Stimulated activated CD4-positive, alpha-beta T cell treated with anti-CD3 and anti-CD28 coated beads, Interleukin-4, amount 100 ng/mL, for 24 hours (primary cell): ENCODE data around the gene POC1A.
"Not testable (repeated sequence)": the region's sequence is repeated elsewhere in the genome, so short reads cannot be mapped to it uniquely, and the experiment has no call there.

Experiments used
- DNase-seq: peaks from one replicate; pipeline ENCODE4 v3.0.0-alpha.2; 2020

POC1A gene

DNA sequence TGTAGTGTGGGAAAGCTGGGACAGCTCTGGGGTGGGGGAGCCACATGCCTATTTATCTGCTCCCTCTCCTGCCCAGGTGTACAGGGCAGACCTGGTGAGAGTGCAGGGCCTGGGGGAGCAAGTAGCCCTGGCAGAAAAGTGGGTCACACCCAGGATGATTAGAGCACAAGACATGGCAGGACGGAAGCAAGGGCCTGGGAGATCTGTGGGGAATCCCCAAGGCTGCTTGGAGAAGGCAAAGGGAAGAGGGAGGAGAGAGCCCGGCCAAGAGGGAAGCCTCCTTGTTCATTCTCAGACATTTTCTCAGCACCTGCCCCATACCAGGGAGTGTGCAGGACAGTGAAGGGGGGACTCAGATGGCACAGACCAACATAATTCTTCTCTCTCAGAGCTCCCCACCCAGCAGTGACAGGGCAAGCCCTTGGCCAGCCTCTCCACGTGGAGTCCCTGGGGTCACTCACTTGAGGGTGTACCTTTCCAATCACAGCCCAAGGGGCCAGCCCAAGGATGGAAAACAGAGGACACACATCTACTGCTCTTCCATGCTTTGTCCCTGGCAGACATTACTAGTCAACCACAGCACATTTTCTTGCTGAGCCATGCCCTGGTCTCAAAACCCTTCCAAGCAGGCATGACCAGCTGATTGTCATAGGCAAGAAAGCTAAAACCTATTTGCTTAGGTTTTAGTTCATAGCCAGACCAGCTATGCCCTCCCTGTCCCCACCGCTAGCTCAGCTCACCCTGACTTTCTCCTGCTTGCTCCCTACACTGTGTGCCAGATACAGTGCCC lies 92.9 kb downstream of the POC1A start:
- no peak for DNase-seq

DNA sequence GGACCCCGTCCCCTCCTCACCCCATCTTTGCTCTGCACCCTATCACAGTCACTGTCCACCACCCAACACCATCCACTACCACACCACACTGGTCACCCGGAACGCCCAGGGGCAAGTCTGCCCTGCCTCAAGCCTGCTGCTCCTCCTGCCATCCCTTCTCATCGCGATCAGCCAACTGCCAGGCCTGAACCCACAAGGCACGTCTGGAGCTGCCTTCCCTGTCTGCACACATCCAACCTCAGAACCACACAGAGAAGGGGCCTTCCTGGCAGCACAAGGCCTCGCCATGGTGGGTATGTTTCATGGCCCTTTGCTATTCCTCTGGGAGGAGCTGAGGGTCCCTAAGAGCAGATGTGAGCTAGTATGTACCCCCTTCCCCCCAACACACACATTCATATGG lies 94.4 kb downstream of the POC1A start:
- DNase-seq, result no peak

DNA sequence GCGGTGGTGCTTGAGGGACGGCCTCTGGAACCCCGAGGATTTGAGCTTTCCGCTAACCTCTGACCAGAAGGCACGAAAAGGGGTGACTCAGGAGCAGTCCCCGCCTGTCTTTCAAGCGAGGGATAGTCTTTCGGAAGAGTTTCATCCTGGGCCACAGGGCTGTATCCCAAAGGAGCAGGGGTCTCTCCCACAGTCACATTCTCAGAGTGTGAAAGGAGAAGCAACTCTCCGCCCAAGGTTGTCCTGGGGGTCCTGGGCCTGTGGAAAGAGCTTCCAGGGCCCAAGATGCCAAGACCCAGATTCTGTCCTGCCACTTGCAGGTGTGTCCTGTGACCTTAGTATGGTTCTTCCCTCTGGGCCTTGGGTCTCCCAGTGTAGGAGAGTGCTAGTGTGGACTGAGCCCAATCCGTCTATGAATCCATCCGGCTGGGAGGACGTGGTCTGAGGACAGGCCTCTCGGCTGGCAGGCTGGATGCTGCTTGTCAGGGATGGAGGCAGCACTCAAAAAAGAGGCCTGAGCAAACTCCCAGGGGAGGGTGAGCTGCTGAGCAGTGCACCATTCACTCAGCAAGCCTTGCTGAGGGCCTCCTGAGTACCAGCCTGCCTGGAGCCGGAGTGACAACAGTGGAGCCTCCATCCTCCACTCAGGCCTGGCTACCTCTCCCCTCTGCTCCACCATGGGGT lies 96.3 kb downstream of the POC1A start:
- no peak for DNase-seq

GRCh38 chr3:52056968-52057811 lies 97.0 kb downstream of the POC1A start:
- peak; percentile 100 for DNase-seq

DNA sequence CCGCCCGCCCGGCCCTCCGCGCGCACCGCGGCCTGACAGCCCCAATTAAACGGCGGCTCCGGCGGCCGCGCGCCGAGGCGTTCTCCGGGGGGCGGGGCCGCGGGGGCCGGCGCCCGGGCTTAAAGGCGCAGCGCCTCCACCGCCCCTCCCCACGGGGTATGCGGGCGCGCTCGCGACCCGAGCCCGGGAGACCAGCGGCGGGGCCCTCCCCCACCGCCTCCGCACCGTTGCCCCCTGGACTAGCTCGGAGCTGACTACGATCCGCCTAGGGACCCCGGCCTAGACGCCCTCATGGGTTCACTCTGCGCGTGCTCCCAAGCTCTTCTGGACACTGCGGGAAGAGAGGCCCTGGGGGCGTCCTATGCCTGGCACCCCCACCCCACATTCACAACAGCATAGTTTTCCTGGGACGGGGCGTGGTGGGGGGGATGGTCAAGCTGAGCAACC lies 97.7 kb downstream of the POC1A start, which contains the start of gene DUSP7:
DUSP7 (minus strand) TSS at position 51 of the 447 bp plus-strand sequence. CDS start 205 bp downstream, outside the sequence.
- DNase-seq, result peak; percentile 68

- DNase-seq, result peak; percentile 43
Observed at GRCh38 chr3:52055537-52056351, 98.5 kb downstream of the POC1A start.

DNA sequence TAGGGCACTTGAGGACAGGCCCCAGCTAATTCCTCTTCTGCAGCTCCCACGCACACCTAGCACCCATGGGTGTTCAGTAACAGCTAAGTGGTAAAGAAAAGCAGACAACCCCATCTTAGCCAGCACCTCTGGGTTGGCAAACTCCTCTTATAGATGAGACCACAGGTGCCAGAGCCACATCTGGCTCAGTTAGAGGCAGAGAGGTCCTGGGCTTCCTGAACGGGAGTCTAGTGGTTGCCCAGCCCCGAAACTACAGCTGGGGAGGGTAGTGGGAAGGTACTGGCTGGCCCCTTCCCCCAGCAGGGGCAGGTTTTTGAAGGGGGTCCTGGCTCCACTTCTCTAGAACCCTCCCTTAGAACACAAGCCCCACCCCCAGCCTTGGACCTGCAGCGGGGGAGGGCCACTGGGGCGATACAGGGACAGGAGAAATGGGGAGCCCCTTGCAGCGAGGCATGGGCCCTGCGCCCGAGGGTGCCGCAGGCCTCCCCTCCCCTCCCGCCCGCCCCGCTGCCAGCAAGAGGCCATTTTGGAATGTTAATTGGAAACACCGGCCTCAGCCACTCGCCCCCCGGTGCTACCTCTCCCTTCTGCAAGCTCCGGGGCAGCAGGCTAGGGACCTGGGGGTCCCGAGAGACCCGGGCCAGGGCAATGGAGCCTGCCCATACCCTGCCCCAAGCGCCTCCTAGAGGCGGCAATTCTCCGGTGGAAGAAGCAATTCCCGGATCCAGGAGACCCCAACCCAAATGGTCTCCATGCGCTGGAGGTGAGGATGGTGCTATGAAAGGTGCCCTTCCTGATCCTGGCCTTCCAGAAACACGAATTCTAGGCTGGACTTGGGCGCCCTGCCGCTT lies 99.3 kb downstream of the POC1A start:
- DNase-seq, result peak; percentile 21

DNA sequence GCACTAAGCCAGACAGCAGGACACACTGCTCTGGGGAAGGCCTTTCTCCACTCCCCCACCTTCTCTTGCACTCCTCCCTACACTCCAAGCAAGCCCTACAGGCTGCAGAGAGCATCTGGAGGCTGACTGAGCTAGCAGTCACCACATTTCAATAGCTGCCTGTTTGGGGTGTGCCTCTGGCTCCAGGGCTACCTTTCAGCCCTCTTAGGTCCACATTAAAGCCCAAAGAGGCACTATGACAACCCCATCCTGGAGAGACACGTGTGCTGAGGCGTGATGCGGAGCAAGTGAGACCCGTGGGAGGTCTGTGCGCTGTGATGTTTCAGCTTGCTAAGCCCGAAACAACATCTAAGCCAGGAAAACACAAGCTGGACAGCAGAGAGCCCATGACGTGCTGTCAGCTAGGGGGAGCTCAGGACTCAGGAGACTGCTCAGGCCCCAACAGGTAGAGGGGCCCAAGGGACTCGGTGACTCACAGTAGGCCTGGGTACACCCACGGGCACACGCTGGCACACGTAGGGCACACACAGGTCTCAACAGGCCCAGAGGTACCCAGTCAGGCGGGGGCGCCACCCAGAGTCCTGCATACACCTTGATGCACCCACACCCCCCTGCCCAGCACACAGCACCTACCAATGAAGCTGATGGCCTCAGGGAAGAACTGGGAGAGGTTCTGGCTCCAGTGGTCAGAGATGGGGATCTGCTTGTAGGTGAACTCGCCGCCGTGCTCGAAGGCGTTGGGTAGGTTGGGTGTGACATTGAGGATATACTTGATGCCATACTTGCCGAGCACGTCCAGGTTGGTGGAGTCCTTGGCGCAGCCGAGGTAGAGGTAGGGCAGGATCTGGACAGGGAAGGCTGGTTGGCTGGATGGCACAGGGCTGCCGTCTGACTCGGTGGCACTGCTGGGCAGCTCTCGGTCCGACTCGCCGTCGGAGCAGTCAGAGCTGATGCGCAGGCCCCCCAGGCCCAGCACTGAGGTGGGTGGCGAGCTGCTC lies 100.6 kb downstream of the POC1A start:
- peak; percentile 49 for DNase-seq

DNA sequence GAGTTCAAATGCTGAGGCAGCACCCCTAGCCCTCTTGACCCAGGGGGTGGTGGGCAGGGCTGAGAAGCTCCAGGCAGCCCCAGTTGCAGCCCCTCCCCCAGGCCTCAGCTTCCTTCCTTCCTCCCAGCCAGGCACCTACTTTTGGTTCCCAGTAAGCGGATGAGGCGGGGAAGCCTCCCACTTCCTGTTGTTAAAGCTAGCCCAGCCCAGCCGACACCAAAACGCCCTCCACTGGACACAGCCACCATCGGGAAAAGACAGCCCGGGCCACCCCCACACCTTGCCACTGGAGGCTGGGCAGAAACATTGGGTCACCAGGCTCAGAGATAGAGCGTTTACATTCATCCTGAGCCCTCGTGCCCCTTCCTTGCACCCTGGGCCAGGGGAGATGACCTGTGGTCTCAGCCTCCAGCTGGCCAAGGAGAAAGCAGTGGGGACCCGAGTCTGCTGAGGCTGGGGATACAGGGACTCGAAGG lies 101.4 kb downstream of the POC1A start:
- DNase-seq, result peak; percentile 49

DNA sequence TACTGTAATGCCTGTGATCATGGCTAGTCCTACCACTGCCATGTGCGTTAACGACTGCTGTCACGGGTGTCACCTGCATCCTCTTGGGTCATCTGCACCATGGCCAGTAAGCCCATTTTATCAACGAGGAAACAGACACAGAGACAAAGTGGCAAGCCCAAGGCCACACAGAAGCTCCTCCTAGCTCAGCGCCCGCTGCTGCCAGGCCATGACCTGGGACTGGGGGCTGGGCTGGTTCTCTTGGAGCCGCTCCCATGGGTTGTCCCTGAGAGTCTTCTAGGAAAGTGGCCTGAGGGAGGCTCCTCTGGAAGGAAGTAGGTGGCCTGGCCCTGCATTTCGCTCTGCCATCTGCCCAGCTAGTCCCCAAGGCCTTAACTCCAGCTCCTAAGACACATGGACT lies 102.8 kb downstream of the POC1A start:
- DNase-seq, result no peak

DNA sequence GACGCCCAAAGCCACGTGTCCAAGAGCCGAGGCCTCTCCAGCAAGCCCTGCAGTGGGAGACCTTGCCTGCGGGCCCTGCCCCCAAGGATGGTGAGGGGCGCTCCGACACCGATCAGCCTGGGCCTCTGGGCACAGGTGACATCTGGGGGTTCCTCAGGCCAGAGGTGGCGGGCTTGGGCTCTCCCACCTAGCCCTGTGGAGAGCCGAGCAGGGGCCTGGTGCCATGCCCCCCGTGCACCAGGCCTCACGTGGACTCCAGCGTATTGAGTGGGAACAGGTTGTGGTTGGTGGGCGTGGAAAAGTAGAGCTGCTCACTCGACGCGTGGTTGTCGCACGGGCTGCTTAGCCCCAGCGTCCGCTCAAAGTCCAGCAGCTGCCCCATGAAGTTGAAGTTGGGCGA lies 103.7 kb downstream of the POC1A start:
- no peak for DNase-seq

GRCh38 chr3:52049503-52049902 lies 104.7 kb downstream of the POC1A start:
- no peak for DNase-seq

GRCh38 chr3:52047295-52047960 lies 106.8 kb downstream of the POC1A start:
- DNase-seq, result no peak

GRCh38 chr3:52046902-52047239 lies 107.4 kb downstream of the POC1A start:
- DNase-seq, result no peak

GRCh38 chr3:52046186-52046901 lies 107.9 kb downstream of the POC1A start:
- DNase-seq, result no peak

DNA sequence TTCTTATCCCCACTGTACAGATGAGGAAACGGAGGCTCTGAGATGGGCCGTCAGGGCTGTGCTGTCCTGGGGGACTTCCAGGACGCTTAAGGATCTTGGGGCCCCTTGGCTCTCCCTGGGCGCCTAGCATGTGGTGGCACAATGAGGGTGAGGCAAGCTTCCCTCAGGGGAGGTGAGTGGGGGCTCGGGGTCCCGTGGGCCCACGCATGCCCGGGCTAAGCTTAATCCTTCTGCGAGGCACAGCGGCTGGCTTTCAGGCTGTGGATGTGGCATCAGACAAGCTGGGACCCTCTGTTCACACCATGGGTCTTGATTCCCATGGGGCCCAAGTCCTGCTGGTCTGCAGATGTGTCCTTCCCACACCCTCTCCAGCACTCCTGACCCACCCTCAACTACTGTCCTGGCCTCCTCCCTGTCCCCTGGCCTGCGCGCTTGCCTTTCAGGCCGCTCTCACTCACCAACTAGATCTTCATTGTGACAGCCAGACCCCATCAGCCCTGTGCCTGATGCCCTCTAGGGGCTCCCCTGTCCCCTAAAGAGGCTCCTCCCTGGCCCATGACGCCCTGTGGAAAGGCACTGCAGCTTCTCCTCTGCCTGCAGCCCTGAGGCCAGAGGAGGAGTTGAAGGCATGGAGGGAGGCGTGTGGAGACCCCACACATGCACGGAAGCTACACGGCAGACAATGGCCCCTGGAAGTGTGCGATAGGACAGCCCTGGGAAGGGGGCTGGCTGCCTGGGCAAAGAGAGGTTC lies 109.2 kb downstream of the POC1A start:
- no peak for DNase-seq

DNA sequence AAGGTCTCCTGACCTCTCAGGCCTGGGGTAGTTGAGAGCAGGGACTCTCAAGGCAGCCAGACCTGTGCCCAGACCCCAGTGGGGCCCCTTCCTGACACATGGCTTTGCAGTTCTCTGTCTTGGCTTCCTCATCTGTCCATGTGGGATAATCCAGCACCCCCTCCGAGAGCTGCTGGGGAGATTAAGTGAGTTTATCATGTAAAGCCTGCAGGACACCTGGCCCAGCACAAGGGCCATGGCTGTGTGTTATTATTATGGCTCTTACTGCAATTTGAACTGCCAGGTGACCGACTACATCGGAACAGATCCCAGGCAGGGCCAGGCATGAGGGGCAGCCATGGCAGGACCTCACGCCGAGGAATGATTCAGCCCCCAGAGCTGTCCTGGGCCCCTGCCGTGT lies 110.5 kb downstream of the POC1A start:
- no peak for DNase-seq

DNA sequence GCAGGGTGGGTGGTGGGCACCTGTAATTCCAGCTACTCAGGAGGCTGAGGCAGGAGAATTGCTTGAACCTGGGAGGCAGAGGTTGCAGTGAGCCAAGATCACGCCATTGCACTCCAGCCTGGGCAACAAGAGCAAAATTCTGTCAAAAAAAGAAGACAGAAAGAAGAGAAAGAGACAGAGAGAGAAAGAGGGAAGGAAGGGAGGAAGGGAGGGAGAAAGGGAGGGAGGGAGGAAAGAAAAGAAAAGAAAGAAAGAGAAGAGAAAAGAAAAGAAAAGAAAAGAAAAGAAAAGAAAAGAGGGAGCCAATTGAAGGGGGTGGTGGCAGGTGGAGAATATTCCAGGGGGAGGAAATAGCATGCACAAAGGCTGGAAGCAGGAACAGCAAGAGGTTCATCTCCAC lies 111.2 kb downstream of the POC1A start:
- not testable (repeated sequence) for DNase-seq
